Osteocyte (in vitro differentiated cells): Measurements from ENCODE around the gene ASB14. TPM values are rescaled to one million over a fixed set of nuclear protein-coding genes. Genes with fewer than 3 reads are reported as not detected.

Experiments
- DNase-seq: peaks from one replicate; pipeline ENCODE4 v3.0.0; 2021; ENCODE audit warnings: mixed read lengths; ENCODE audit not compliant: unreplicated experiment; ENCODE audit errors: extremely low spot score
- H3K27ac Mint-ChIP-seq: one replicate; pipeline ENCODE4 v1.8.0; 2021; ENCODE audit warnings: mild to moderate bottlenecking, mixed read lengths; ENCODE audit not compliant: unreplicated experiment
- H3K27me3 Mint-ChIP-seq: one replicate; pipeline ENCODE4 v1.8.0; 2021; ENCODE audit warnings: mixed read lengths; ENCODE audit not compliant: unreplicated experiment
- H3K36me3 Mint-ChIP-seq: one replicate; pipeline ENCODE4 v1.8.0; 2021; ENCODE audit warnings: mixed read lengths; ENCODE audit not compliant: unreplicated experiment
- H3K4me1 Mint-ChIP-seq: one replicate; pipeline ENCODE4 v1.8.0; 2021; ENCODE audit warnings: mixed read lengths; ENCODE audit not compliant: unreplicated experiment
- H3K4me3 Mint-ChIP-seq: one replicate; pipeline ENCODE4 v1.8.0; 2021; ENCODE audit warnings: mild to moderate bottlenecking, moderate library complexity, mixed read lengths; ENCODE audit not compliant: unreplicated experiment
- H3K9me3 Mint-ChIP-seq: one replicate; pipeline ENCODE4 v1.8.0; 2021; ENCODE audit warnings: mixed read lengths; ENCODE audit not compliant: unreplicated experiment
- total RNA-seq: library from RNA; stranded (reverse); gene quantifications from 2 replicates; pipeline ENCODE4 v1.2.1, GENCODE V29; 2021
- TF ChIP-seq, protein P1 (sequence below): fragments of 200-600 bp; sonication (generic); IDR thresholded peaks from 2 replicates; pipeline ENCODE4 v1.5.0; 2021; ENCODE audit warnings: antibody characterized with exemption, mild to moderate bottlenecking, moderate library complexity

Gene ASB14
- total RNA-seq, 1 donor from 2014 or later, result not detected

DNA sequence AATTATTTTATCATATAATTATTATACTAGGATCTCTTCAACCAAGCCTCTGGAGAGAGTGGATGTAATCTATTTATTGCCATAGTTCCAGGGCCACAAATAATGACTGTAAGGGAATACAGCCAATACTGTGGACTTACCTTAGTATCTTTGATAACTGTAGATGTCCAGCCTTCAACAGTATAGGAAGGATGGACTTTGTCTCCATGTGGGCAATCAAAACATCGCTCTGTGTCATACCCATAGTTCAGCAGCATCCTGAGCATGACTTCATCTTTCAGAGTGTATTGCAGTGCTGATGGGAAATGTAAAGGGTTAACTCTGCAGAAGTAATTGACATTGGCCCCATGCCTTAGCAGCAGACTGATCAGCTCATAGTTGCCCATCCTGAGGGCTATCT is 14.2 kb downstream of the ASB14 start:
- TF ChIP-seq, protein P1, sequence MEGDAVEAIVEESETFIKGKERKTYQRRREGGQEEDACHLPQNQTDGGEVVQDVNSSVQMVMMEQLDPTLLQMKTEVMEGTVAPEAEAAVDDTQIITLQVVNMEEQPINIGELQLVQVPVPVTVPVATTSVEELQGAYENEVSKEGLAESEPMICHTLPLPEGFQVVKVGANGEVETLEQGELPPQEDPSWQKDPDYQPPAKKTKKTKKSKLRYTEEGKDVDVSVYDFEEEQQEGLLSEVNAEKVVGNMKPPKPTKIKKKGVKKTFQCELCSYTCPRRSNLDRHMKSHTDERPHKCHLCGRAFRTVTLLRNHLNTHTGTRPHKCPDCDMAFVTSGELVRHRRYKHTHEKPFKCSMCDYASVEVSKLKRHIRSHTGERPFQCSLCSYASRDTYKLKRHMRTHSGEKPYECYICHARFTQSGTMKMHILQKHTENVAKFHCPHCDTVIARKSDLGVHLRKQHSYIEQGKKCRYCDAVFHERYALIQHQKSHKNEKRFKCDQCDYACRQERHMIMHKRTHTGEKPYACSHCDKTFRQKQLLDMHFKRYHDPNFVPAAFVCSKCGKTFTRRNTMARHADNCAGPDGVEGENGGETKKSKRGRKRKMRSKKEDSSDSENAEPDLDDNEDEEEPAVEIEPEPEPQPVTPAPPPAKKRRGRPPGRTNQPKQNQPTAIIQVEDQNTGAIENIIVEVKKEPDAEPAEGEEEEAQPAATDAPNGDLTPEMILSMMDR, result no peak
- no peaks in the 10 kb centered on the region for H3K4me1 Mint-ChIP-seq
- no peak overlapping the region for H3K4me3 Mint-ChIP-seq
- no peak for DNase-seq
- H3K27me3 Mint-ChIP-seq, result no peaks in the 10 kb centered on the region
- H3K27ac Mint-ChIP-seq, result no peak overlapping the region
- peaks cover 14% of the 10 kb centered on the region for H3K36me3 Mint-ChIP-seq
- H3K9me3 Mint-ChIP-seq, result no peaks in the 10 kb centered on the region

DNA sequence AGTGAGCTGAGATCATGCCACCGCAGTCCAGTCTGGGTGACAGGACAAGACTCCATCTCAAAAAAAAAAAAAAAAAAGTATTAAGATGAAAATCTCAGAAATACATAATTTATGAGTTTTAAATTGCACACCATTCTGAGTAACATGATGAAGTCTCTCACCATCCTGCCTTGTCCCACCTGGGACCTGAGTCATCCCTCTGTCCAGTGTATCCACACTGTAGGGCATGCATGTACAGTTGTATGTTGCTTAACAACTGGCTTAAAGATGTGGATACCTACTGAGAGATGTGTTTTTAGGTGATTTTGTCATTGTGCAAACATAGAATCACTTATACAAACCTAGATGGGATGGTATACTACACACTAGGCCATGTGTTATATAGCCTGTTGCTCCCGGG is 17.1 kb downstream of the ASB14 start:
- H3K4me1 Mint-ChIP-seq, result peaks cover 2% of the 10 kb centered on the region
- H3K9me3 Mint-ChIP-seq, result no peaks in the 10 kb centered on the region
- H3K4me3 Mint-ChIP-seq, result no peak overlapping the region
- peaks cover 32% of the 10 kb centered on the region for H3K36me3 Mint-ChIP-seq
- no peak for DNase-seq
- H3K27ac Mint-ChIP-seq, result no peak overlapping the region
- H3K27me3 Mint-ChIP-seq, result no peaks in the 10 kb centered on the region
- TF ChIP-seq, protein P1, result no peak

DNA sequence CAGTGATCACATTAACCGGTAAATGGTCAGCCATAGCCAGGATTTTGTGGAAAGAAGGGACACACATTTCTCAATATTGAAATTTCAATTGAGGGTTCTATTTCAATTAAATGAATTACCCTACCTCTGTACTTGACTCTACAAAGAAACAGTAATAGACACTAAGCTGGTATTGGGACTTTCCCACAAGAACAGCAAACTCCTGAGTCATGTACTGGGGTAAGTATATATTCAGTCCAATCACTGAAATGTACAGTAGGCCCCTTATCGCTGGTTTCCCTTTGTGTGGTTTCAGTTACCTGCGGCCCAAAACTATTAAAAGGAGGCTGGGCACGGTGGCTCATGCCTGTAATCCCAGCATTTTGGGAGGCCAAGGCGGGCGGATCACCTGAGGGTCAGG is 17.6 kb downstream of the ASB14 start:
- Mint-ChIP-seq H3K27ac (no peak overlapping the region), H3K36me3 (peaks cover 38% of the 10 kb centered on the region), H3K27me3 (no peaks in the 10 kb centered on the region), H3K4me1 (peaks cover 2% of the 10 kb centered on the region), H3K4me3 (no peak overlapping the region), H3K9me3 (no peaks in the 10 kb centered on the region)
- no peak for DNase-seq
- TF ChIP-seq, protein P1, result no peak

DNA sequence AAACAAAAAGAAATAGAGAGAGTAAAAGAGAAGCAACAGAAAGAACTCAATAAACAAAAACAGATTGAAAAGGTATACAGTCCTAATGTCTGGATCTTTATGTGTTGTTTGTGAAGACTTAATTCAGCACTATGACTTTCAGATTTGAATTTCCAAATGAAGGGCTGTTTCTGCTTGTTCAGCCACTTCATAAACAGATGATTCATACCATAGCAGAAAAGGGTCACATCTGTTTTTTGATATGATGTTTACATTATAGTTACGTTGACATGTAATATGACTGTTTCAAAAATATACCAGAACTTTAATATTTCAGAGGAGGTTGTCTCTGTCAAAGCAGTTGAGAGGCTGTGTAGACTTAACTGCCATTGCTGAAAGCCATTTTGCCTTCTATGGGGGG is 24.1 kb downstream of the ASB14 start:
- TF ChIP-seq, protein P1, result no peak
- H3K27me3 Mint-ChIP-seq, result no peaks in the 10 kb centered on the region
- peaks cover 21% of the 10 kb centered on the region for H3K9me3 Mint-ChIP-seq
- H3K4me1 Mint-ChIP-seq, result peaks cover 8% of the 10 kb centered on the region
- DNase-seq, result no peak
- H3K4me3 Mint-ChIP-seq, result no peak overlapping the region
- peaks cover 78% of the 10 kb centered on the region for H3K36me3 Mint-ChIP-seq
- H3K27ac Mint-ChIP-seq, result no peak overlapping the region

DNA sequence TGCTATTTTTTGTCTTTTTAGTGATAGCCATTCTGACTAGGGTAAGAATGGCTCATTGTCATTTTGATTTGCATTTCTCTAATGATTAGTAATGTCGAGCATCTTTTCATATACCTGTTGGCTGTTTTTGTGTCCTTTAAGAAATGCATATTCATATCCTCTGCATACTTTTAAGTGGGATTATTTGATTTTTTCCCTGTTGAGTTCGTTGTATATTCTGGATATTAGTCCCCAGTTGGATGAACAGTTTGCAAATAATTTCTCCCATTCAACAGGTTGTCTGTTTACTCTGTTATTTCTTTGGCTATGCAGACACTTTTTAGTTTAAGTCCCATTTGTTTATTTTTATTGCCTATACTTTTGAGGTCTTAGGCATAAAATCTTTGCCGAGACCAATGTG is 30.6 kb downstream of the ASB14 start:
- peaks cover 2% of the 10 kb centered on the region for H3K4me1 Mint-ChIP-seq
- no peaks in the 10 kb centered on the region for H3K27me3 Mint-ChIP-seq
- TF ChIP-seq, protein P1, result no peak
- DNase-seq, result no peak
- H3K27ac Mint-ChIP-seq, result no peak overlapping the region
- no peak overlapping the region for H3K4me3 Mint-ChIP-seq
- peaks cover 24% of the 10 kb centered on the region for H3K9me3 Mint-ChIP-seq
- peaks cover 74% of the 10 kb centered on the region for H3K36me3 Mint-ChIP-seq
